Central memory CD8-positive, alpha-beta T cell (primary cell): ENCODE data around the gene SRGAP2C.
"Not testable (repeated sequence)": the region's sequence is repeated elsewhere in the genome, so short reads cannot be mapped to it uniquely, and the experiment has no call there.

Source experiments
- ATAC-seq: fragments of 150-1000 bp; cut with Tn5 transposase; replicated peaks from 2 replicates; pipeline ENCODE4 v1.10.0; 2022; ENCODE audit warnings: mild to moderate bottlenecking, moderate FRiP score, moderate number of reproducible peaks; ENCODE audit not compliant: poor library complexity, severe bottlenecking; ENCODE audit errors: extremely low read depth
- DNase-seq, 2 donors: peaks; one replicate each; pipeline ENCODE4 v3.0.0; 2021; ENCODE audit warnings: low spot score in 2 of 2
- H3K27ac Mint-ChIP-seq: one replicate; pipeline ENCODE4 v1.8.0; 2022; ENCODE audit warnings: low read depth, mild to moderate bottlenecking, moderate library complexity, mixed read lengths
- H3K27me3 Mint-ChIP-seq: one replicate; pipeline ENCODE4 v1.8.0; 2022; ENCODE audit warnings: mixed read lengths
- H3K36me3 Mint-ChIP-seq: one replicate; pipeline ENCODE4 v1.8.0; 2022; ENCODE audit warnings: mild to moderate bottlenecking, moderate library complexity, mixed read lengths; ENCODE audit not compliant: insufficient read depth
- H3K4me1 Mint-ChIP-seq: one replicate; pipeline ENCODE4 v1.8.0; 2022; ENCODE audit warnings: mixed read lengths
- H3K4me3 Mint-ChIP-seq: one replicate; pipeline ENCODE4 v1.8.0; 2022; ENCODE audit warnings: mild to moderate bottlenecking, moderate library complexity, mixed read lengths
- H3K9me3 Mint-ChIP-seq: one replicate; pipeline ENCODE4 v1.8.0; 2022; ENCODE audit warnings: mixed read lengths

SRGAP2C gene

DNA sequence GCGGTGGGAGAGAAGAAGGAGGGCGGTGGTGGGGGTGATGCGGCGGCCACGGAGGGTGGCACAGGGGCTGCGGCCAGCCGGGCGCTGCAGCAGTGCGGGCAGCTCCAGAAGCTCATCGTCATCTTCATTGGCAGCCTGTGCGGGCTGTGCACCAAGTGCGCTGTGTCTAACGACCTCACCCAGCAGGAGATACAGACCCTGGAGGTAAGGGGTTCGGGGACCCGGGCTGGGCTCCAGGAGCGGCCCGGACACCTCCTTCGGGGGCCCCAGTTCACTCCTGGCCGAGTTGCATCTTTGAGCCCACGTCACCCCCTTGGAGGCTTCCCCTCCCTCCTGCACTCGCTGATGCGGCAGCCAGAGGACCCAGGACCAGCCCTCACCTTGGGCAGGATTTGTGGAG lies 212.3 kb downstream of the SRGAP2C start:
- Mint-ChIP-seq H3K9me3 (peaks cover 16% of the 10 kb centered on the region), H3K4me1 (peaks cover 21% of the 10 kb centered on the region), H3K27ac (peak overlapping the region; percentile 83), H3K4me3 (peak overlapping the region; percentile 88), H3K27me3 (peaks cover 22% of the 10 kb centered on the region)
- DNase-seq, H3K36me3 Mint-ChIP-seq, ATAC-seq: not testable (repeated sequence)

- peaks cover 22% of the 10 kb centered on the region for H3K27me3 Mint-ChIP-seq
These were observed 214.4 kb downstream of the SRGAP2C start for GRCh38 chr1:121399193-121399592.

GRCh38 chr1:121400108-121400507 lies 215.3 kb downstream of the SRGAP2C start:
- not testable (repeated sequence) for H3K36me3 Mint-ChIP-seq, ATAC-seq, DNase-seq
- Mint-ChIP-seq H3K27me3 (peaks cover 22% of the 10 kb centered on the region), H3K4me1 (peaks cover 21% of the 10 kb centered on the region), H3K27ac (peak overlapping the region; percentile 16), H3K4me3 (peak overlapping the region; percentile 51), H3K9me3 (peaks cover 16% of the 10 kb centered on the region)

More at GRCh38 chr1:121399193-121399592, 214.4 kb downstream of the SRGAP2C start:
- peaks cover 21% of the 10 kb centered on the region for H3K4me1 Mint-ChIP-seq
- H3K36me3 Mint-ChIP-seq, ATAC-seq, H3K27ac Mint-ChIP-seq, H3K4me3 Mint-ChIP-seq, DNase-seq: not testable (repeated sequence)
- H3K9me3 Mint-ChIP-seq, result peaks cover 16% of the 10 kb centered on the region

DNA sequence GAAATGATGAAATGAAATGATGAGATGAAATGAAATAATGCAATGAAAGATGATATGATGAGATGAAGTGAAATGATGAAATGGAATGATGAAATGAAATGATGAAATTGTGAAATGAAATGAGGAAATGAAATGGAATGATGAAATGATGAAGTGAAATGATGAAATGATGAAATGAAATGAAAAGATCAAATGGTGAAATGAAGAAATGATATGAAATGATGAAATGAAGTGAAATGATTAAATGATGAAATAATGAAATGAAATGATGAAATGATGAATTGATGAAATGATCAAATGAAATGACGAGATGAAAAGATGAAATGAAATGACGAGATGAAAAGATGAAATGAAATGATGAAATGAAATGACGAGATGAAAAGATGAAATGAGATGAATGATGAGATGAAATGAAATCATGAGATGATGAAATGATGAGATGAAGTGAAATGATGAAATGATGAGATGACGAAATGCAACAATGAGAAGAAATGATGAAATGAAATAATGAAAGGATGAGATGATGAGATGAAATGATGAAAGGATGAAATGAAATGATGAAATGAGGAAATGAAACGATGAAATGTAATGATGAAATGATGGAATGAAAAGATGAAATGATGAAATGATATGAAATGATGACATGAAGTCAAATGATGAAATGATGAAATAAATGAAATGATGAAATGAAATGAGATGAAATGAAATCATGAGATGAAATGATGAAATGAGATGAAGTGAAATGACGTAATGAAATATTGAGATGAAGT lies 216.0 kb downstream of the SRGAP2C start:
- H3K36me3 Mint-ChIP-seq, result not testable (repeated sequence)
- Mint-ChIP-seq H3K27me3 (peaks cover 22% of the 10 kb centered on the region), H3K4me3 (peak overlapping the region; percentile 51)

GRCh38 chr1:121401375-121401955 lies 216.7 kb downstream of the SRGAP2C start:
- H3K27me3 Mint-ChIP-seq, result peaks cover 22% of the 10 kb centered on the region
- H3K9me3 Mint-ChIP-seq, result peaks cover 16% of the 10 kb centered on the region
- peak overlapping the region; percentile 16 for H3K27ac Mint-ChIP-seq
- ATAC-seq, DNase-seq, H3K36me3 Mint-ChIP-seq: not testable (repeated sequence)
- peaks cover 21% of the 10 kb centered on the region for H3K4me1 Mint-ChIP-seq
- H3K4me3 Mint-ChIP-seq, result peak overlapping the region; percentile 51

More for the DNA sequence above, 216.0 kb downstream of the SRGAP2C start:
- Mint-ChIP-seq H3K9me3 (peaks cover 16% of the 10 kb centered on the region), H3K4me1 (peaks cover 21% of the 10 kb centered on the region), H3K27ac (peak overlapping the region; percentile 16)
- ATAC-seq, DNase-seq: not testable (repeated sequence)

DNA sequence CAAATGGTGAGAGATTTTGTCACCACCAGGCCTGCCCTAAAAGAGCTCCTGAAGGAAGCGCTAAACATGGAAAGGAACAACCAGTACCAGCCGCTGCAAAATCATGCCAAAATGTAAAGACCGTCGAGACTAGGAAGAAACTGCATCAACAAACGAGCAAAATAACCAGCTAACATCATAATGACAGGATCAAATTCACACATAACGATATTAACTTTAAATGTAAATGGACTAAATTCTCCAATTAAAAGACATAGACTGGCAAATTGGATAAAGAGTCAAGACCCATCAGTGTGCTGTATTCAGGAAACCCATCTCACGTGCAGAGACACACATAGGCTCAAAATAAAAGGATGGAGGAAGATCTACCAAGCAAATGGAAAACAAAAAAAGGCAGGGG lies 218.5 kb downstream of the SRGAP2C start:
- H3K4me1 Mint-ChIP-seq, result peaks cover 17% of the 10 kb centered on the region

DNA sequence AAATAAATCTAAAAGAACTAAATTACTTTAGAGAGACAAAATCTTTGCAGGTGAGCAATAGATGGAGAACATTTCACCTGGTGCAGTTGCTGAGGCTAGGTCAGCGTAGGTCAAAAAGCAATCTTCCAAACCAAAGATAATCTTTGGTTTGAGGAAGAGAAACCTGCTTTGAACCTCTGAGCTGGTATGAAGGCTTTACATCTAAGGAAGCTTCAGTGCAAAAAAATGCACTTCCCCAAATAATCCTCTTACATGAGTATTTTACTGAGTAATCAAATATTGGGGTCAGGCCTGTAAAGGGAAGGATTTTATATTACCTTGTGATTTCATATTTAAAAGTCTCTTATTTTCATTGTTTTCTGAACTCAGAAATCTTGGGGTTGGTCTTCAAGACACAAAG lies 223.6 kb downstream of the SRGAP2C start:
- H3K4me3 Mint-ChIP-seq, result no peak overlapping the region
- peaks cover 3% of the 10 kb centered on the region for H3K36me3 Mint-ChIP-seq
- no peak for ATAC-seq
- H3K9me3 Mint-ChIP-seq, result no peaks in the 10 kb centered on the region
- no peaks in the 10 kb centered on the region for H3K27me3 Mint-ChIP-seq
- no peak overlapping the region for H3K27ac Mint-ChIP-seq
- no peaks in the 10 kb centered on the region for H3K4me1 Mint-ChIP-seq
- no peak for DNase-seq

More for the DNA sequence above, 218.5 kb downstream of the SRGAP2C start:
- Mint-ChIP-seq H3K9me3 (peaks cover 16% of the 10 kb centered on the region), H3K27me3 (peaks cover 22% of the 10 kb centered on the region)
- H3K36me3 Mint-ChIP-seq, DNase-seq, H3K27ac Mint-ChIP-seq, H3K4me3 Mint-ChIP-seq, ATAC-seq: not testable (repeated sequence)

GRCh38 chr1:121413821-121414220 lies 229.0 kb downstream of the SRGAP2C start:
- H3K27me3 Mint-ChIP-seq, result peaks cover 10% of the 10 kb centered on the region
- ATAC-seq (no peak), DNase-seq (no peak)
- peaks cover 2% of the 10 kb centered on the region for H3K36me3 Mint-ChIP-seq
- H3K4me3 Mint-ChIP-seq, result no peak overlapping the region
- no peak overlapping the region for H3K27ac Mint-ChIP-seq
- H3K4me1 Mint-ChIP-seq, result no peaks in the 10 kb centered on the region
- no peaks in the 10 kb centered on the region for H3K9me3 Mint-ChIP-seq

- Mint-ChIP-seq H3K27ac (no peak overlapping the region), H3K36me3 (peaks cover 2% of the 10 kb centered on the region), H3K9me3 (no peaks in the 10 kb centered on the region), H3K27me3 (peaks cover 20% of the 10 kb centered on the region), H3K4me1 (no peaks in the 10 kb centered on the region), H3K4me3 (no peak overlapping the region)
- DNase-seq (no peak), ATAC-seq (no peak)
These were observed 230.1 kb downstream of the SRGAP2C start for GRCh38 chr1:121414905-121415304.

DNA sequence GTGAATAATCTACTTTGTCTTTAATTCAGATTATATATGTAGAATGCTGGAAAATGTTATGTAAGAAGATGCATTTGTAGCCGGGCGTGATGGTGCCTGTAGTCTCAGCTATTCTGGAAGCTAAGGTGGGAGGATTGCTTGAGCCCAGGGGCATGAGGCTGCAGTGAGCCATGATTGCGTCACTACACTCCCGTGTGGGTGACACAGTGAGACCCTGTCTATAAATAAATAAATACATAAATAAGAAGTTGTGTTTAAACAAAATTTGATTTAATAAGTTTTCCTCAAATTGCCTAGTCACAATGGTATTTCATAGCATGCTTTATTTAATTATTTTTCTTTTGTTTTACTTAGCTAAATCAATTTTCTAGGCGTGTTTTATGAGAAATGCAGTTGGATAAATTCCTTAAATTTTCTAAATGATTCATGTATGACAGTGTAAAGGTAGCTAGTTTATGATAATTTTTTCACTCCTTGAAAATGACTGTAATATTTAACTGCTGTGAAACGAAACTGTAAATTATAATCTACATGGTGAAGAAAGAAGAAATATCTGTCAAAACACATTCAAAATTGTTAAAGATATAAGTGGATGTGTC lies 232.6 kb downstream of the SRGAP2C start:
- no peak for DNase-seq
- Mint-ChIP-seq H3K4me3 (no peak overlapping the region), H3K4me1 (no peaks in the 10 kb centered on the region), H3K27ac (no peak overlapping the region), H3K9me3 (no peaks in the 10 kb centered on the region), H3K27me3 (peaks cover 20% of the 10 kb centered on the region), H3K36me3 (no peaks in the 10 kb centered on the region)
- no peak for ATAC-seq

DNA sequence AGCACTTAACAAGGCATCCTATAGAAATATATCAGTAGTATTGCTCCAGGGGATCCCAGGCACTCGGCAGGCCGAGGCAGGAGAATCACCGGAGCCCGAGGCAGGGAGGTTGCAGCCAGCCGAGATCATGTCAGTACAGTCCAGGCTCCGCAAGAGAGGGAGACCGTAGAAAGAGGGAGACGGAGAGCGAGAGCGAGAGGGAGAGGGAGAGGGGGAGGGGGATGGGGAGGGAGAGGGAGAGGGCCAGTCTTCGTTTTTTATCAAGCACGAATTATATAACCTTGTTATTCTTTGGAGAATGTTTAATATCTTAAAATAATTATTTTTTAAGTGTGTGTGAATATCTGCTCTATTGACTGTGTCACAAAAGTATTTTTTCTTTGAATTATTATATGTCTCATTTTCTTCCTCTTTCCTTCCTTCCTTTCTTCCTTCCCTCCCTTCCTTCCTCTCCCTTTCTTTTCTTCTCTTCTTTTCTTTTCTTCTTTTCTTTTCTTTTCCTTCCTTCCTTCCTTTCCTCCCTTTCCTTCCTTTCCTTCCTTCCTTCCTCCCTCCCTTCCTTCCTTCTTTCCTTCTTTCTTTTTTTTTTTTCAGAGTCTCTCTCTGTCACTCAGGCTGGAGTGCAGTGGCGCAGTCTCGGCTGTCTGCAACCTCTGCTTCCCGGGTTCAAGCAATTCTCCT lies 233.7 kb downstream of the SRGAP2C start:
- Mint-ChIP-seq H3K4me3 (no peak overlapping the region), H3K27ac (no peak overlapping the region), H3K36me3 (no peaks in the 10 kb centered on the region), H3K4me1 (no peaks in the 10 kb centered on the region), H3K9me3 (no peaks in the 10 kb centered on the region), H3K27me3 (peaks cover 20% of the 10 kb centered on the region)
- ATAC-seq (no peak), DNase-seq (no peak)

DNA sequence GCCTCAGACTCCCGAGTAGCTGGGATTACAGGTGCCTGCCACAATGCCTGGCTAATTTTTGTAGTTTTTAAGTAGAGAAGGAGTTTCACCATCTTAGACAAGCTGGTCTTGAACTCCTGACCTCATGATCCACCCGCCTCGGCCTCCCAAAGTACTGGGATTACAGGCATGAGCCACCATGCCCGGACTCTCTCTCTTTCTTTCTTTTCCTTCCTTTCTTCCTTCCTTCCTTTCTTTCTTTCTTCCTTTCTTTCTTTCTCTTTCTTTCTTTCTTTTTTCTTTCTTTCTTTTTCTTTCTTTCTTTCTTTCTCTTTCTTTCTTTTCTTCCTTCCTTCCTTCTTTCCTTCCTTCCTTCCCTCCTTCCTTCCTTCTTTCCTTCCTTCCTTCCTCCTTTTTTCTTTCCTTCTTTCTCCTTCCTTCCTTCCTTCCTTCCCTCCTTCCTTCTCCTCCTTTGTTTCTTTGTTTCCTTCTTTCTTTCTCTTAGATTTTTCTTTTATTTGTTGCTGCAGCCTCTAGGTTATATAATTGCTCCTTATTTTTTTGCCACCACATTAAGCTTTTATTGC lies 234.4 kb downstream of the SRGAP2C start:
- H3K27me3 Mint-ChIP-seq, result peaks cover 20% of the 10 kb centered on the region
- H3K9me3 Mint-ChIP-seq, ATAC-seq, H3K27ac Mint-ChIP-seq, H3K4me1 Mint-ChIP-seq, H3K36me3 Mint-ChIP-seq, DNase-seq, H3K4me3 Mint-ChIP-seq: not testable (repeated sequence)
